Lower lobe of right lung (tissue), 2 donors: ENCODE data around the gene SPHKAP. TPM values are rescaled to one million over a fixed set of nuclear protein-coding genes. Genes with fewer than 3 reads are reported as not detected.

Experiments used
- ATAC-seq, 2 donors: fragments of 200-7000 bp; cut with Tn5 transposase; one replicate each; pipeline ENCODE4 v1.9.1; 2020 to 2022; ENCODE audit warnings: mild to moderate bottlenecking in 2 of 2, moderate library complexity in 2 of 2
- DNase-seq: peaks from one replicate; pipeline ENCODE4 v3.0.0-alpha.2; 2020
- H3K27ac ChIP-seq: fragments of 200-600 bp; one replicate; pipeline ENCODE4 v1.8.0; 2022
- H3K27me3 ChIP-seq: fragments of 200-600 bp; one replicate; pipeline ENCODE4 v1.8.0; 2022; ENCODE audit warnings: low read depth
- H3K36me3 ChIP-seq: fragments of 200-600 bp; one replicate; pipeline ENCODE4 v1.8.0; 2022; ENCODE audit warnings: mild to moderate bottlenecking
- H3K4me1 ChIP-seq: fragments of 200-600 bp; one replicate; pipeline ENCODE4 v1.8.0; 2022
- H3K4me3 ChIP-seq: fragments of 200-600 bp; one replicate; pipeline ENCODE4 v1.8.0; 2022; ENCODE audit warnings: mild to moderate bottlenecking
- H3K9me3 ChIP-seq: fragments of 200-600 bp; one replicate; pipeline ENCODE4 v1.8.0; 2022
- intact Hi-C: fragments of 100-400 bp; cut with DNase I; formaldehyde crosslinking; loops from one replicate; pipeline ENCODE4 v1.11.0; 2022
- total RNA-seq: library from RNA; stranded (reverse); fragmentation: NEBNext Ultra II Directional; extraction: Animal tissue kit (Norgen Biotek cat#: 25700); gene quantifications from one replicate; pipeline ENCODE4 v1.2.1, GENCODE V29; 2021
- TF ChIP-seq, protein P1 (sequence below): fragments of 200-600 bp; IDR thresholded peaks from one replicate; pipeline ENCODE4 v1.8.0; 2022; ENCODE audit warnings: antibody characterized with exemption, mild to moderate bottlenecking
- donor health status: DM: no; HTN: yes; CAD: no; lungs with severe emphysema.

The SPHKAP gene
- total RNA-seq, 1 donor from 2014 or later = 0.06 TPM

- ATAC-seq (no peak), DNase-seq (no peak)
- TF ChIP-seq, protein P1, sequence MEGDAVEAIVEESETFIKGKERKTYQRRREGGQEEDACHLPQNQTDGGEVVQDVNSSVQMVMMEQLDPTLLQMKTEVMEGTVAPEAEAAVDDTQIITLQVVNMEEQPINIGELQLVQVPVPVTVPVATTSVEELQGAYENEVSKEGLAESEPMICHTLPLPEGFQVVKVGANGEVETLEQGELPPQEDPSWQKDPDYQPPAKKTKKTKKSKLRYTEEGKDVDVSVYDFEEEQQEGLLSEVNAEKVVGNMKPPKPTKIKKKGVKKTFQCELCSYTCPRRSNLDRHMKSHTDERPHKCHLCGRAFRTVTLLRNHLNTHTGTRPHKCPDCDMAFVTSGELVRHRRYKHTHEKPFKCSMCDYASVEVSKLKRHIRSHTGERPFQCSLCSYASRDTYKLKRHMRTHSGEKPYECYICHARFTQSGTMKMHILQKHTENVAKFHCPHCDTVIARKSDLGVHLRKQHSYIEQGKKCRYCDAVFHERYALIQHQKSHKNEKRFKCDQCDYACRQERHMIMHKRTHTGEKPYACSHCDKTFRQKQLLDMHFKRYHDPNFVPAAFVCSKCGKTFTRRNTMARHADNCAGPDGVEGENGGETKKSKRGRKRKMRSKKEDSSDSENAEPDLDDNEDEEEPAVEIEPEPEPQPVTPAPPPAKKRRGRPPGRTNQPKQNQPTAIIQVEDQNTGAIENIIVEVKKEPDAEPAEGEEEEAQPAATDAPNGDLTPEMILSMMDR = no peak
- Histone ChIP-seq H3K9me3 (no peaks in the 10 kb centered on the region), H3K27me3 (no peaks in the 10 kb centered on the region), H3K4me1 (no peaks in the 10 kb centered on the region), H3K4me3 (no peak overlapping the region), H3K27ac (no peak overlapping the region), H3K36me3 (no peaks in the 10 kb centered on the region)
- intact Hi-C loops = no loop called here
Observed at GRCh38 chr2:228140934-228141528, 40.5 kb downstream of the SPHKAP start.

- DNase-seq = no peak
Observed at GRCh38 chr2:228136027-228136426, 45.5 kb downstream of the SPHKAP start.

DNA sequence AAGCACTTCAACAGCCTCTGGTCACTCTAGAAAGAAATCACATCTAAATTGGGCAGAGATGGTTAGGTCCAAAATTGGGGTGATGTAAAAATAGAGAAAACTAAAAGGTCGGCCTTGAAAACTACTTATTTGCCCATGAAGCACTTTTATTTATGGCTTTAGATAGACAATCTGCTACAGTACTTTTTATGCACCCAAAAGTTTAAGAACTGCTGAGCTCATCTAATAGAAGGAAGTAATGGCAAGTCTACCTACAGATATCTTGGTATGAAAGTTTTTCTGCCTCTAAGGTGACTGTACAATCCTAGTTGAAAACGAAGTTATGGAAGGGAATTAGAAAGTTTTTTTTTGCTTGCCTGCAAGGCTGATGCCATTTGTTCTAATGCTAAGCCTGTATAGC lies 46.2 kb downstream of the SPHKAP start:
- ATAC-seq (no peak), DNase-seq (no peak)
- Histone ChIP-seq H3K27me3 (no peaks in the 10 kb centered on the region), H3K4me1 (no peaks in the 10 kb centered on the region), H3K27ac (no peak overlapping the region), H3K36me3 (no peaks in the 10 kb centered on the region), H3K9me3 (no peaks in the 10 kb centered on the region), H3K4me3 (no peak overlapping the region)
- TF ChIP-seq, protein P1 = no peak
- intact Hi-C loops = no loop called here

More at GRCh38 chr2:228136027-228136426, 45.5 kb downstream of the SPHKAP start:
- Histone ChIP-seq H3K27ac (no peak overlapping the region), H3K4me1 (no peaks in the 10 kb centered on the region), H3K9me3 (no peaks in the 10 kb centered on the region), H3K4me3 (no peak overlapping the region), H3K36me3 (no peaks in the 10 kb centered on the region), H3K27me3 (no peaks in the 10 kb centered on the region)
- intact Hi-C loops = no loop called here
- ATAC-seq = no peak
- TF ChIP-seq, protein P1 = no peak

- H3K36me3 ChIP-seq = no peaks in the 10 kb centered on the region
- H3K9me3 ChIP-seq = no peaks in the 10 kb centered on the region
- TF ChIP-seq, protein P1 = no peak
- DNase-seq (no peak), ATAC-seq (no peak)
- H3K4me1 ChIP-seq = no peaks in the 10 kb centered on the region
- H3K27ac ChIP-seq = no peak overlapping the region
- no peak overlapping the region for H3K4me3 ChIP-seq
- intact Hi-C loops = no loop called here
- H3K27me3 ChIP-seq = no peaks in the 10 kb centered on the region
Observed at GRCh38 chr2:228131833-228132232, 49.7 kb downstream of the SPHKAP start.

DNA sequence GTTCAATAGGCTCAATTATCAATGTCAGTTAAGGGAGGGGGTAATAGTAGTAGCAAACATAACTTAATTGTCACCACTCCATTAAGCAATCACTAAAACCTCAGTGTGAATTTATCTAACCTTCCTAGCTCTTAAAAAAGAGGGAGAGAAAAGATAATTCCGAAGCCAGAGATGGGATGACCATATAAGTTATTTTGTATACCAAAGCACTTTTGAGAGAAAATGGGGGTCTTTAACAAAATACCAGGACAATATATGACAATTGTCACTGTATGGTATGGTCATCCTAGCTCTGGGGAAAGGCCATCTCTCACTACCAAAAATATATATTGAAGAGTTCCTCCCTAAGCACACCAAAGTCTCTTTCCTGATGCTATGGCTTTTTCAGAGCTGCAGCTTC lies 55.1 kb downstream of the SPHKAP start:
- intact Hi-C loops = no loop called here
- no peaks in the 10 kb centered on the region for H3K27me3 ChIP-seq
- H3K27ac ChIP-seq = no peak overlapping the region
- TF ChIP-seq, protein P1 = no peak
- no peaks in the 10 kb centered on the region for H3K4me1 ChIP-seq
- no peak for DNase-seq
- H3K4me3 ChIP-seq = no peak overlapping the region
- no peaks in the 10 kb centered on the region for H3K9me3 ChIP-seq
- no peaks in the 10 kb centered on the region for H3K36me3 ChIP-seq
- no peak for ATAC-seq

GRCh38 chr2:228118940-228119339 lies 62.5 kb downstream of the SPHKAP start:
- DNase-seq (no peak), ATAC-seq (no peak)
- Histone ChIP-seq H3K27me3 (no peaks in the 10 kb centered on the region), H3K4me1 (no peaks in the 10 kb centered on the region), H3K4me3 (no peak overlapping the region), H3K36me3 (no peaks in the 10 kb centered on the region), H3K27ac (no peak overlapping the region), H3K9me3 (no peaks in the 10 kb centered on the region)
- intact Hi-C loops = no loop called here
- TF ChIP-seq, protein P1 = no peak
